ENCODE data around the gene PGM1. TPM values are rescaled to one million over a fixed set of nuclear protein-coding genes. Genes with fewer than 3 reads are reported as not detected.
A peak's percentile ranks its signal among the peaks of the same experiment; 100 is the strongest.

PGM1 gene
- total and polyA plus RNA-seq, 2 of the 4 experiments (the other 2 are of a cell fraction) = 42.6 to 94.5 TPM

- dilution Hi-C loops (cut with HindIII; ENCODE audit: low sequenced_read_pairs, unreplicated experiment) (no loop called here), intact Hi-C loops (cut with micrococcal nuclease) (no loop called here), in situ Hi-C loops (cut with MboI; ENCODE audit: low sequenced_read_pairs) (no loop called here)
- Histone ChIP-seq H4K91ac (ENCODE audit: insufficient read depth, low read depth, low read length) (no peak overlapping the region), H2BK120ac (ENCODE audit: low read depth, low read length) (no peak overlapping the region), H3K14ac (replicated peaks; ENCODE audit: low read depth, low read length) (no peak overlapping the region), H2BK5ac (ENCODE audit: low read depth, low read length, poor library complexity, severe bottlenecking) (no peak overlapping the region), H3K27me3 (ENCODE audit: control insufficient read depth, insufficient read depth, low read length) (no peaks in the 10 kb centered on the region), H2BK20ac (ENCODE audit: low read depth, low read length) (no peak overlapping the region), H3K4ac (ENCODE audit: low read depth, low read length) (no peak overlapping the region), H3K18ac (ENCODE audit: low read depth, low read length) (no peak overlapping the region), H3K9ac (ENCODE audit: low read depth, low read length) (no peak overlapping the region), H2AFZ (replicated peaks; ENCODE audit: low read length, poor library complexity) (no peak overlapping the region), H3K27ac (ENCODE audit: insufficient read depth, low read length) (no peak overlapping the region), H4K8ac (ENCODE audit: low read depth in 2 of 2, low read length in 2 of 2) (no peak overlapping the region), H3K56ac (ENCODE audit: extremely low read depth, insufficient read depth, low read length) (no peak overlapping the region), H3K36me3 (ENCODE audit: control insufficient read depth, insufficient read depth, low read length) (no peaks in the 10 kb centered on the region), H3K4me2 (ENCODE audit: low read depth, low read length) (no peak overlapping the region), H2AK9ac (replicated peaks; ENCODE audit: low read depth, low read length, poor library complexity) (no peak overlapping the region), H4K5ac (ENCODE audit: low read depth, low read length) (no peak overlapping the region), H3K4me1 (ENCODE audit: control insufficient read depth, insufficient read depth, low read length) (peaks cover 5% of the 10 kb centered on the region; the same call in 1 of the 2 replicates), H2BK15ac (ENCODE audit: low read depth, low read length) (no peak overlapping the region), H3K23ac (ENCODE audit: low read depth, low read length) (no peak overlapping the region), H3K4me3 (ENCODE audit: insufficient read depth, low read depth, low read length) (no peak overlapping the region), H3K79me1 (ENCODE audit: low read depth in 1 of 2, low read length in 2 of 2) (no peaks in the 10 kb centered on the region), H3K9me3 (ENCODE audit: control insufficient read depth, insufficient read depth, low read length) (no peaks in the 10 kb centered on the region), H3K9me1 (ENCODE audit: insufficient read depth, low read length) (peaks cover 3% of the 10 kb centered on the region; the same call in 1 of the 2 replicates), H4K20me1 (ENCODE audit: insufficient read depth, low read length) (no peaks in the 10 kb centered on the region), H2AK5ac (ENCODE audit: low read depth, low read length) (no peak overlapping the region)
- no TSS peak for BruUV-seq (replicated peaks)
- DNase-seq = peak; percentile 31
- POLR2A ChIA-PET (ENCODE audit: unreplicated experiment) = no interaction called here
- CTCF ChIA-PET = no interaction called here
- ATAC-seq (ENCODE audit: low read depth) = peak; percentile 29; the same call in 1 of the 2 replicates
- TF ChIP-seq MAZ (IDR thresholded peaks at IDR 0.05; ENCODE audit: borderline replicate concordance, low read depth, low read length) = no peak
- TF ChIP-seq CHD1 (IDR thresholded peaks at IDR 0.05; ENCODE audit: low read depth, low read length) = no peak
- no peak for TF ChIP-seq MAFK (IDR thresholded peaks at IDR 0.05; ENCODE audit: low read depth, low read length)
- TF ChIP-seq RCOR1 (IDR thresholded peaks at IDR 0.05; ENCODE audit: insufficient replicate concordance, low read length) = no peak
- TF ChIP-seq NFE2L2 (IDR thresholded peaks at IDR 0.05; ENCODE audit: low read depth, low read length) = no peak
- no peak for TF ChIP-seq FOS (IDR thresholded peaks at IDR 0.05; ENCODE audit: low read depth, low read length)
These were observed 37.7 kb upstream of the PGM1 start for GRCh38 chr1:63555480-63555879.

Measured in IMR-90 (cell line).